ENCODE data around the gene SENP1.

Gene SENP1

DNA sequence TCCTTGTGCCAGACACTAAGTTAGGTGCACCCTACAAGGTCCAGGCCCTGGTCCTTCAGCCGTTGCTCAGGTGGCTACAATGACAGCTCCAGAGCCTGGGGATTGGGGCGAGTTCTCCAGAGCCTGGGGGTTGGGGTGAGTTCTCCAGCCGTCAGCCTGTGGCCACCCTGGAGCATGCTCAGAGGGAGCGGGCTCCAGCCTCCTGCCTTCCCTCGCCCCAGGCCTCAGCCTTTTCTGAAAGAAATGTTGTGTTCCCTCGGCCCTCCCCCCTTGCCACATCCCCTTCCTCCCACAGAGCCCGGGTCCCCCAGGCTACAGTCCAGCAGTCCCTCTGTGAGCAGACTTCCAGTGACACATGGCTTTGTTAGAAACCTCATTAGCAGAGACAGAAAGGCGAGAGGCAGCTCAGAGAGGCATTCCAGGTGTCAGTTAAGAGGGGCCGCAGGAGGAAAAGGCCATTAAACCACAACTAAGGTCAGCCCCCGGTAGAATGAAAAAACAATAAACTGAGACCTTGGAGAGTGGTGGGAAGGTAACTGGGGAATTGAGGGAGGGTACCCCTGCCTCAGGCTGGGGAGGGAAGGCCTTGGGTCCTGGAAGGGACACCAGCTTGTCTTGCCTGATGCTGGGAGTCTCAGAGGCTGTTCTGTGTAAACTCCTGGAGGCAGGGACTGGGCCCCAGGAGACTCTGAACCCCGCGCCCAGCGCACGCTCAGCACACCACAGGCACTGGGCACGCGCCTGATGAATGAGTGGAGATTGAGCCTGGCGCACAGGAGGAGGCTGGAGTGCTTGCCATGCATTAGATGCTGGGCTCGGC lies 78.5 kb downstream of the SENP1 start:
- no peak overlapping the region for H3K27ac ChIP-seq (ENCODE audit: low read depth, low read length)
- H3F3A ChIP-seq (ENCODE audit: insufficient read depth) = no peaks in the 10 kb centered on the region
- H3K27me3 ChIP-seq (ENCODE audit: low read length) = no peaks in the 10 kb centered on the region
- TF ChIP-seq EZH2phosphoT487 (conservative IDR thresholded peaks at IDR 0.05; ENCODE audit: low read length) (no peak), CTCF (IDR thresholded peaks at IDR 0.05; ENCODE audit: insufficient read depth, low read length, poor library complexity, severe bottlenecking) (no peak)
- H3K4me3 ChIP-seq (ENCODE audit: insufficient read depth, low read length, poor library complexity, severe bottlenecking) = no peak overlapping the region
- no peak overlapping the region for H3K4me2 ChIP-seq (ENCODE audit: low read depth, low read length, poor library complexity, severe bottlenecking)
- H3K9ac ChIP-seq (ENCODE audit: low read length) = no peak overlapping the region
- H3K36me3 ChIP-seq (ENCODE audit: low read length) = no peaks in the 10 kb centered on the region
- H3K79me2 ChIP-seq (ENCODE audit: insufficient read depth, low read length) = no peaks in the 10 kb centered on the region
- H3K9me3 ChIP-seq (ENCODE audit: insufficient read depth, low read length) = no peaks in the 10 kb centered on the region
- H3K9me2 ChIP-seq (replicated peaks; ENCODE audit: insufficient read depth, low read length) = no peaks in the 10 kb centered on the region
- no peak overlapping the region for H2AFZ ChIP-seq (ENCODE audit: low read depth, low read length, severe bottlenecking)
- no peaks in the 10 kb centered on the region for H4K20me1 ChIP-seq (ENCODE audit: low read depth, low read length)

- Histone ChIP-seq H3K4me2 (ENCODE audit: low read depth, low read length, poor library complexity, severe bottlenecking) (no peak overlapping the region), H3K9me3 (ENCODE audit: insufficient read depth, low read length) (no peaks in the 10 kb centered on the region), H3F3A (ENCODE audit: insufficient read depth) (no peaks in the 10 kb centered on the region), H3K4me3 (ENCODE audit: insufficient read depth, low read length, poor library complexity, severe bottlenecking) (no peak overlapping the region), H3K27me3 (ENCODE audit: low read length) (no peaks in the 10 kb centered on the region), H3K9me2 (replicated peaks; ENCODE audit: insufficient read depth, low read length) (no peaks in the 10 kb centered on the region), H4K20me1 (ENCODE audit: low read depth, low read length) (no peaks in the 10 kb centered on the region), H3K9ac (ENCODE audit: low read length) (no peak overlapping the region), H2AFZ (ENCODE audit: low read depth, low read length, severe bottlenecking) (no peak overlapping the region), H3K36me3 (ENCODE audit: low read length) (no peaks in the 10 kb centered on the region), H3K27ac (ENCODE audit: low read depth, low read length) (no peak overlapping the region), H3K79me2 (ENCODE audit: insufficient read depth, low read length) (no peaks in the 10 kb centered on the region)
- no peak for TF ChIP-seq EZH2phosphoT487 (conservative IDR thresholded peaks at IDR 0.05; ENCODE audit: low read length)
- TF ChIP-seq CTCF (IDR thresholded peaks at IDR 0.05; ENCODE audit: insufficient read depth, low read length, poor library complexity, severe bottlenecking) = no peak
Observed at GRCh38 chr12:48026060-48026827, 79.6 kb downstream of the SENP1 start.

DNA sequence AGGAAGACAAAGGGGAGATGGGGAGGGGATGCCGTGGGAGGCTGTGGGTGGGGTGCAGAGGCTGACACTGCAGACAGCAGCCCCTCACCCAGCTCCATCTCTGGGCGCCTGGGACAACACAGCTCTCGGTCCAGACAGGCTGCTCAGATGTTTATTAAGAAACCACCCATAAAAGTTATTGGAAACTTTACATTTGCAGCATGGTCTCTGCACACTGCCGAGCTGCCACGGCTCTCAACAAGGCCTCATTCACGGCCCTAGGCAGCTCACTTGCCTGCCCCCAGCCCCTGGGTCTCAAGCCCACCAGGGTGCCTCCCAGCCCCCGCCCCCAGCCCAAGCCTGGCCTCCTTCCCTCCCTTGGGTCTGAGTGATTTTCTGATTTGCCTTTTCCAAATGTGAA lies 80.6 kb downstream of the SENP1 start:
- Histone ChIP-seq H3K9ac (ENCODE audit: low read length) (no peak overlapping the region), H3K9me2 (replicated peaks; ENCODE audit: insufficient read depth, low read length) (no peaks in the 10 kb centered on the region), H3K4me2 (ENCODE audit: low read depth, low read length, poor library complexity, severe bottlenecking) (no peak overlapping the region), H3K27me3 (ENCODE audit: low read length) (no peaks in the 10 kb centered on the region), H3K79me2 (ENCODE audit: insufficient read depth, low read length) (no peaks in the 10 kb centered on the region), H3K27ac (ENCODE audit: low read depth, low read length) (no peak overlapping the region), H3F3A (ENCODE audit: insufficient read depth) (no peaks in the 10 kb centered on the region), H3K36me3 (ENCODE audit: low read length) (no peaks in the 10 kb centered on the region), H4K20me1 (ENCODE audit: low read depth, low read length) (no peaks in the 10 kb centered on the region), H2AFZ (ENCODE audit: low read depth, low read length, severe bottlenecking) (no peak overlapping the region), H3K4me3 (ENCODE audit: insufficient read depth, low read length, poor library complexity, severe bottlenecking) (no peak overlapping the region), H3K9me3 (ENCODE audit: insufficient read depth, low read length) (no peaks in the 10 kb centered on the region)
- TF ChIP-seq EZH2phosphoT487 (conservative IDR thresholded peaks at IDR 0.05; ENCODE audit: low read length) (no peak), CTCF (IDR thresholded peaks at IDR 0.05; ENCODE audit: insufficient read depth, low read length, poor library complexity, severe bottlenecking) (no peak)

All from SU-DHL-6 (cell line).